ENCODE data around the gene CD99L2.
A peak's percentile ranks its signal among the peaks of the same experiment; 100 is the strongest.

CD99L2 gene

GRCh38 chrX:150874448-150874847 lies 24.0 kb downstream of the CD99L2 start:
- DNase-seq (ENCODE audit: low spot score): no peak
- no peak for TF ChIP-seq CTCF (IDR thresholded peaks at IDR 0.05; ENCODE audit: poor library complexity, severe bottlenecking)
- H3K27ac ChIP-seq (ENCODE audit: poor library complexity, severe bottlenecking): peak overlapping the region; percentile 24
- H3K36me3 ChIP-seq (ENCODE audit: low read depth): no peaks in the 10 kb centered on the region
- no peak for ATAC-seq (ENCODE audit: low read depth)
- no peak overlapping the region for H3K4me3 ChIP-seq (ENCODE audit: severe bottlenecking)
- H3K4me1 ChIP-seq (ENCODE audit: insufficient read depth, poor library complexity, severe bottlenecking): peaks cover 3% of the 10 kb centered on the region
- H3K9me3 ChIP-seq (ENCODE audit: severe bottlenecking): no peaks in the 10 kb centered on the region
- no peaks in the 10 kb centered on the region for H3K27me3 ChIP-seq (ENCODE audit: insufficient read depth, poor library complexity, severe bottlenecking)

- peak; percentile 66 for ATAC-seq (ENCODE audit: low read depth)
- no peaks in the 10 kb centered on the region for H3K9me3 ChIP-seq (ENCODE audit: severe bottlenecking)
- H3K27ac ChIP-seq (ENCODE audit: poor library complexity, severe bottlenecking): peak overlapping the region; percentile 24
These were observed 24.9 kb downstream of the CD99L2 start for GRCh38 chrX:150873616-150874015.

GRCh38 chrX:150872773-150873336 lies 25.6 kb downstream of the CD99L2 start:
- Histone ChIP-seq H3K36me3 (ENCODE audit: low read depth) (no peaks in the 10 kb centered on the region), H3K27ac (ENCODE audit: poor library complexity, severe bottlenecking) (no peak overlapping the region), H3K27me3 (ENCODE audit: insufficient read depth, poor library complexity, severe bottlenecking) (no peaks in the 10 kb centered on the region), H3K9me3 (ENCODE audit: severe bottlenecking) (no peaks in the 10 kb centered on the region), H3K4me1 (ENCODE audit: insufficient read depth, poor library complexity, severe bottlenecking) (peaks cover 3% of the 10 kb centered on the region), H3K4me3 (ENCODE audit: severe bottlenecking) (no peak overlapping the region)
- TF ChIP-seq CTCF (IDR thresholded peaks at IDR 0.05; ENCODE audit: poor library complexity, severe bottlenecking): no peak
- ATAC-seq (ENCODE audit: low read depth): no peak
- DNase-seq (ENCODE audit: low spot score): no peak

More at GRCh38 chrX:150873616-150874015, 24.9 kb downstream of the CD99L2 start:
- no peak for TF ChIP-seq CTCF (IDR thresholded peaks at IDR 0.05; ENCODE audit: poor library complexity, severe bottlenecking)
- no peaks in the 10 kb centered on the region for H3K27me3 ChIP-seq (ENCODE audit: insufficient read depth, poor library complexity, severe bottlenecking)
- H3K36me3 ChIP-seq (ENCODE audit: low read depth): no peaks in the 10 kb centered on the region
- DNase-seq (ENCODE audit: low spot score): no peak
- no peak overlapping the region for H3K4me3 ChIP-seq (ENCODE audit: severe bottlenecking)
- peaks cover 3% of the 10 kb centered on the region for H3K4me1 ChIP-seq (ENCODE audit: insufficient read depth, poor library complexity, severe bottlenecking)

- Histone ChIP-seq H3K27ac (ENCODE audit: poor library complexity, severe bottlenecking) (no peak overlapping the region), H3K4me3 (ENCODE audit: severe bottlenecking) (no peak overlapping the region), H3K27me3 (ENCODE audit: insufficient read depth, poor library complexity, severe bottlenecking) (no peaks in the 10 kb centered on the region), H3K4me1 (ENCODE audit: insufficient read depth, poor library complexity, severe bottlenecking) (peaks cover 3% of the 10 kb centered on the region), H3K36me3 (ENCODE audit: low read depth) (no peaks in the 10 kb centered on the region), H3K9me3 (ENCODE audit: severe bottlenecking) (no peaks in the 10 kb centered on the region)
- TF ChIP-seq CTCF (IDR thresholded peaks at IDR 0.05; ENCODE audit: poor library complexity, severe bottlenecking): no peak
- DNase-seq (ENCODE audit: low spot score): no peak
- ATAC-seq (ENCODE audit: low read depth): no peak
These were observed 27.1 kb downstream of the CD99L2 start for GRCh38 chrX:150871341-150871811.
